GM19324 (cell line): Measurements from ENCODE around the gene TRIM62.
"Not testable (repeated sequence)": the region's sequence is repeated elsewhere in the genome, so short reads cannot be mapped to it uniquely, and the experiment has no call there.

Experiments used
- ATAC-seq: cut with Tn5 transposase; IDR thresholded peaks from one replicate; pipeline ENCODE4 v1.9.1; 2021; ENCODE audit warnings: mild to moderate bottlenecking, moderate library complexity; ENCODE audit not compliant: unreplicated experiment, low FRiP score

TRIM62 gene

DNA sequence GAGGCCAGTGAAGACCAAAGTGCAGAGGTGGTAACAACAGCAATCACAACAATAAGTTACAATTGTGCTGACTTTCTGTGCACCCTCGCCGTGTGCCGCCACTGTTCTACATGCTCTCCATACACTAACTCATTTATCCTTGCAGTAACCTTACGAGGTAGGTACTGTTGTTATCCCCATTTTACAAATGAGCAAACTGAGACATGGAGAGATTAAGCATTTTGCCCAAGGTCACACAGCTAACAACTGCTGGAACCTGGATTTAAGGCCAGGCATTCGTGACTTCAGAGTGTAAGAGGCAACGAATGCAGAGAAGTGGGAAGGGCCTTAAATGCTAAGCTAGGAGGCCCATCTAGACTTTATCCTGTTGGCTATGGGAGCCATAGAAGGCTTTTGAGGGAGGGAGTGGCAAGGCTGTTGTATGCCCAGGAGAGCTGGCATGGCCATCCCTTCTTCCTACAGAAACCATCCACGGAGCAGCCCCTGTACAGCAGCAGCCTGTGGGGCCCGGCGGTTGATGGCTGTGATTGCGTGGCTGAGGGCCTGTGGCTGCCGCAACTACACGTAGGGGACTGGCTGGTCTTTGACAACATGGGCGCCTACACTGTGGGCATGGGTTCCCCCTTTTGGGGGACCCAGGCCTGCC is 64.3 kb downstream of the TRIM62 start:
- ATAC-seq: no peak

DNA sequence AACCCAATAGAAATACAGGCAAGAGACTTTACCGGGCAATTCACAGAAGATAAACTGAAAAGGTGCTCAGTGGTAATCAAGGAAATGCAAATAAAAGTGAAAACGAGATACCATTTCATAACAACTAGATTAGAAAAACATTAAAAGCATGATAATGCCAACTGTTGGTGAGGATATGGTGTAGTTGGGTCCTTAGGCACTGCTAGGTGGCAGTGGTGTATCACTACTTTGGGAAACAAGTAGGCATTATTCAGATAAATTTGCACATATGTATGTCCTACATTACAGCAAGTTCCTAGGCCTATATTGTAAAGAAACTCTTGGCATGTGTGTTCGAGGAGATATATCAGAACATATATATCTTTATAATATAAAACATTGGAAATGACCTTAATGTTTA is 69.9 kb downstream of the TRIM62 start:
- no peak for ATAC-seq

DNA sequence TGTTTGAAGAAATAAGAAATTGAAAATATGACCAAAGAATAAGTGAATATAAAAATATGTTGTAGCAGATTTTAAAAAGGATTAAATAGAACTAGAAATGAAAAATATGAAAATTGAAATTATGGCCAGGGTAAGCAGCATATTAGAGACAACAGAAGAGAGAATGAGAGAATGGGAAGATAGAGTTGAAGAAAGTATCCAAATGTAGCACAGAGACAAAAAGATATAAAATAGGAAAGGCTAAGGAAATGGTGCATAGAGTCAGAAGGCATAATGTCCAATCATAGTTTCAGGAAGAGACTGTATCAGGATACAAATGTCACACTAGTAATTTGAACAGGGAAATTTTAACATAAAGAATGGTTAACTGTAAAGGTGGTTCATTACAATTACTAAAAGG is 71.4 kb downstream of the TRIM62 start:
- ATAC-seq: no peak

DNA sequence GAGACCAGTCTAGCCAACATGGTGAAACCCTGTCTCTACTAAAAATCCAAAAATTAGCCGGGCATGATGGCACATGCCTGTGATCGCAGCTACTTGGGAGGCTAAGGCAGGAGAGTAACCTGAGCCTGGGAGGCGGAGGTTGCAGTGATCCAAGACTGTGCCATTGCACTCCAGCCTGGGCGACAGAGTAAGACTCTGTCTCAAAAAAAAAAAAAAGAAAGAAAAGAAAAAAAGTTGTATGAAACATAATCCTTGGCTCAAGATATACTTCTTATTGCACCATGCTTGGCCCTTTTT is 81.8 kb downstream of the TRIM62 start:
- not testable (repeated sequence) for ATAC-seq

DNA sequence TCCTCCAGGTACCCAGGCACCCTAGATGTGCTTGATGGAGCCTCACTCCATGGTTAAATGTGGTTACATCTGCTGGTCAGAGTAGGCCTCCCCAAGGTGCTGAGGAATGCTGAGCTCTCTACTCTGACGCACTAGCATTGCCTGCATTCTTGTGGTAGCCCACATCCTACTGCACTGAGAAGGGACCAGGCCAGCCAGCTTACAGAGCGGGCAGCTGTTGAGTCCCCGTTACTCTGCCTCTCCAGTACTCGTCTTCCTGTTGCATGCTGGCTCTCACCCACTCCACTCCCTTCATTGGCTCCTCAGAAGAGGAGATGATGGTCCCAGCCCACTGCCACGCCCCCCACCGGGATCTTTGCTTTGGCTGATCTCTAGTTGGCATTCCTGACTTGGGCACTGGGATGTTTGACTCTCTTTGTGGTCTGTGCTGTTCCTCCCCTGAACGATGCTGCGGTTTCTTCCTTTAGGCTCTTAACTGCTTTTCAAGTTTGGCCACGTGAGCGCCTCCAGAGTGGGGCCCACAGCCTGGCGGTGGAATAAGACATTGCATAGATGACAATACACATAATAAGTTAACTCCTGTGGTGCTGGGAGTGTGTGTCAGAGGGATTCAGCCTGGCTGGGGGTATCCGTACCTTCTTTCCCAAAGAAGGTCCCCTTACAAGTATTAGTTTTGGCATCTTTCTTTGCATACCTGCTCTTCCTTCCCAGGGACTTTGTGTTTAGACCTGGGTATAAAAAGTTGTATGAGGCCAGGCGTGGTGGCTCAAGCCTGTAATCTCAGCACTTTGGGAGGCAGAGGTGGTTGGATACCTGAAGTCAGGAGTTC is 82.3 kb downstream of the TRIM62 start:
- no peak for ATAC-seq

DNA sequence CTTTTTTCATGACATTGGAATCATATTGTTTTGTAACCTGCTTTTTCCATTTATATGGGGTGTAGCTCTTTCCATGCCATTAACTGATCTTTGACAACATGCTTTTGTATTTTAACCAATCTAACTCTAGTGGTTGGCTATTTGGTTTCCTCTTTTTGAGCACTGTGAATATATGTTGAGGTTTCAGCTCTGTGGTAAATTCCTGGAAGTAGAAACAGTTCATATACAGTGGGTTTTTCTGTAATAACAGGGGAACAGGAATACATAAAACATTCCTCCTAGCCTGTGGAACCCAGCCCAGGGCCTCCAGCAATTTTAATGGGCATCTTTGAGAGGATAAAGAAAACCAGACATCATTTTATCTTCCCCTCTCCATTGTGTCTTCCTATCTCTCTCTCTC is 83.5 kb downstream of the TRIM62 start:
- ATAC-seq: no peak

DNA sequence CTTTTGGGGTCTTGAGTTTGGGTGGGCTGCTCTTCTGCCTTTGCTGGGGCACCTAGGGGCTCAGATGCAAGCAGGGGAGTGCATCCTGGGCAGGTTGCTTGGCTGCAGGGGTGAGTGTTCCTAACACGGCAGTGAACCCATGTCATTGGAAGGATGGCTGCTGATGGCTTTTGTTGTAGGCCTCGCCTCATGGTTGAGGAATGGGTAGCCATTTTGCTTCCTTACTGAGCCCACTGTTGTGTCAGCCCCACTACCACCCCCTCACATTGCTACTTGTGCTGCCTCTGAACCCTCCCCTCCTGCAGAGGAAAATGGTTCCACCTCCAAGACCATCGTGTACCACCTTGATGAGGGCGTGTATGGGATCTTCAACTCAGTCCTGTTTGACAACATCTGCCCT is 84.1 kb downstream of the TRIM62 start:
- no peak for ATAC-seq

DNA sequence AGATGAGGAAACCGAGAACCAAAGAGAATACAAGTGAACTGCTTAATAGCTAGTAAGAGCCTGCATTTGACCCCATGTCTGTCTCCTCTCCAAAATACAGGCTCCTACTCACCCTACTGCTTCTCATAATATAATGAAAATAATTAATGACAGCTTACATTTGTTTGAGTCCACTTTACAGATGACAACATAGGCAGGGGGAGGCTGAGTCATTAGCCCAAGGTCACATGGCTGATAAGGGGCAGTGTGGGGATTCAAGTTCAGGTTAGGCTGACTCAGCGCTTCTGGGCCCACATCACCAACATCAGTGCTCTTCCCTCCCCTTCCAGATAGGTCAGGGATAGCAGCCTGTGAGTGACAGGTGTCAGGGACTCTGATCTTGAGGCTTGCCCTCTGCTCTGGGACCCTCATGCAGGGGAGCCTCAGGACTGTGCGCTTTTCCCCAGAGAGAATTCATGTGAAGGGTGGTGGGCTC is 84.7 kb downstream of the TRIM62 start:
- no peak for ATAC-seq

DNA sequence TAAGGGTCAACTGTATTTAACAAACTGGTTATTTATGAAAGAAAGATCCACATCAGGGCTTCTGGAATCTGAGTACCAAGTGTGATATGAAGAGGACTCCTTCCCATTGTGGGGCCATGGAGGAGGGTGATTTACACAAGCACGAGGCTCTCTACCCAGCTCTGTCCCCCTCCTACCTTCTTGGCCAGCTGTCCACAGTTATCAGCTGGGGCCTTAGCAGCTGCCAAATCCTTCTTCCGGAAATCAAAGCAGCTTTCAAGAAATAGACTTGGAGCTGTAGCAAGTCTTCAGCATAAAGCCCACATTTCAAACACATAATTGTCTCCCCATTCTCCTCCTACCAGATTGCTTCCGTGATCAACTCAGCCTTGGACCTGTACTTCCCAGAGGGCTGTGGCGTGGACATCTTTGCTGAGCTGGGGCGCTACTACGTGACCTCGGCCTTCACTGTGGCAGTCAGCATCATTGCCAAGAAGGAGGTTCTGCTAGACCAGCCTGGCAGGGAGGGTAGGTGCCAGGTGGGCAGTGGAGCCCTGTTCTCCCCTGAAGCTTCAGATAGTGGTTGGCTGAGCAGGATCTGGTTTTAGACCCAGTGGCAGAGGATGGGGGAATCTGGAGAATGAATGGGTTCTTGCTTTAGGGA is 85.4 kb downstream of the TRIM62 start:
- ATAC-seq: no peak
